ENCODE measurements around the gene PNMT. TPM values are rescaled to one million over a fixed set of nuclear protein-coding genes. Genes with fewer than 3 reads are reported as not detected.

The PNMT gene
- total and polyA plus RNA-seq, 2 donors (not counting 3 experiments of a cell fraction or from before 2014, with no cell fraction given) = 0.11 TPM; not detected in 1

GRCh38 chr17:39639566-39640458, 28.4 kb upstream of the PNMT start:
- H3K4me2 ChIP-seq (ENCODE audit: insufficient read depth, low read length) = no peak overlapping the region
- dilution Hi-C loops (cut with MboI; ENCODE audit: extremely low pct_ligation_motif_present, low sequenced_read_pairs) = loop anchor here (10.0 kb wide), 1 partner anchor 105 kb away; no protein-coding TSS in a partner anchor
- no peaks in the 10 kb centered on the region for H3K27me3 ChIP-seq (ENCODE audit: control insufficient read depth in 2 of 2, insufficient read depth in 2 of 2, low read length in 2 of 2)
- peaks cover 22% of the 10 kb centered on the region for H3K4me1 ChIP-seq (ENCODE audit: control insufficient read depth, extremely low read depth, insufficient read depth, low read length)
- no peak for DNase-seq (ENCODE audit: low read depth, low spot score)
- no peak overlapping the region for H3K27ac ChIP-seq (ENCODE audit: insufficient read depth, low read depth, low read length)
- intact Hi-C loops (cut with micrococcal nuclease) = loop anchor here (5.0 kb wide), 1 partner anchor 112 kb away; no protein-coding TSS in a partner anchor
- no peaks in the 10 kb centered on the region for H3K9me3 ChIP-seq (replicated peaks; ENCODE audit: control insufficient read depth, insufficient read depth, low read length)
- no peak overlapping the region for H3K4me3 ChIP-seq (replicated peaks in 1 of 3; ENCODE audit: insufficient read depth in 1 of 3, low read depth in 1 of 3, low read length in 3 of 3)
- H3K36me3 ChIP-seq (ENCODE audit: control insufficient read depth in 2 of 2, extremely low read depth in 1 of 2, insufficient read depth in 2 of 2, low read length in 2 of 2) = no peaks in the 10 kb centered on the region
- TF ChIP-seq POLR2A (IDR thresholded peaks at IDR 0.05; ENCODE audit: low read depth, low read length) = no peak
- TF ChIP-seq POLR2AphosphoS5 (IDR thresholded peaks at IDR 0.05; ENCODE audit: insufficient read depth, low read depth, low read length) = no peak
- no peak for TF ChIP-seq MAX (IDR thresholded peaks at IDR 0.05; ENCODE audit: insufficient read depth, insufficient read length)
- TF ChIP-seq GATA2 (IDR thresholded peaks at IDR 0.05; ENCODE audit: insufficient read depth, insufficient read length, low read depth, low read length) = no peak
- no peak for TF ChIP-seq FOS (IDR thresholded peaks at IDR 0.05; ENCODE audit: borderline replicate concordance, insufficient read depth, low read length)
- TF ChIP-seq, protein P1, sequence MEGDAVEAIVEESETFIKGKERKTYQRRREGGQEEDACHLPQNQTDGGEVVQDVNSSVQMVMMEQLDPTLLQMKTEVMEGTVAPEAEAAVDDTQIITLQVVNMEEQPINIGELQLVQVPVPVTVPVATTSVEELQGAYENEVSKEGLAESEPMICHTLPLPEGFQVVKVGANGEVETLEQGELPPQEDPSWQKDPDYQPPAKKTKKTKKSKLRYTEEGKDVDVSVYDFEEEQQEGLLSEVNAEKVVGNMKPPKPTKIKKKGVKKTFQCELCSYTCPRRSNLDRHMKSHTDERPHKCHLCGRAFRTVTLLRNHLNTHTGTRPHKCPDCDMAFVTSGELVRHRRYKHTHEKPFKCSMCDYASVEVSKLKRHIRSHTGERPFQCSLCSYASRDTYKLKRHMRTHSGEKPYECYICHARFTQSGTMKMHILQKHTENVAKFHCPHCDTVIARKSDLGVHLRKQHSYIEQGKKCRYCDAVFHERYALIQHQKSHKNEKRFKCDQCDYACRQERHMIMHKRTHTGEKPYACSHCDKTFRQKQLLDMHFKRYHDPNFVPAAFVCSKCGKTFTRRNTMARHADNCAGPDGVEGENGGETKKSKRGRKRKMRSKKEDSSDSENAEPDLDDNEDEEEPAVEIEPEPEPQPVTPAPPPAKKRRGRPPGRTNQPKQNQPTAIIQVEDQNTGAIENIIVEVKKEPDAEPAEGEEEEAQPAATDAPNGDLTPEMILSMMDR (IDR thresholded peaks at IDR 0.05; ENCODE audit: extremely low read depth in 1 of 2, insufficient read depth in 1 of 2, low read depth in 1 of 2, low read length in 2 of 2) = no peak
- no peak for TF ChIP-seq EZH2 (IDR thresholded peaks at IDR 0.05; ENCODE audit: borderline replicate concordance, low read depth, low read length, severe bottlenecking)
- no peak for TF ChIP-seq MYC (IDR thresholded peaks at IDR 0.05; ENCODE audit: low read depth, low read length)
- TF ChIP-seq JUN (IDR thresholded peaks at IDR 0.05; ENCODE audit: borderline replicate concordance, insufficient read depth, insufficient read length, low read depth) = no peak
- no peaks in the 10 kb centered on the region for H4K20me1 ChIP-seq (replicated peaks; ENCODE audit: control insufficient read depth, extremely low read depth, insufficient read depth, low read length)
- H3K9ac ChIP-seq (replicated peaks; ENCODE audit: extremely low read depth, insufficient read depth, low read length) = no peak overlapping the region
- POLR2A ChIA-PET = no interaction called here
- H3K79me2 ChIP-seq (ENCODE audit: control insufficient read depth, insufficient read depth, low read length) = peaks cover 23% of the 10 kb centered on the region
- H3K9me1 ChIP-seq (replicated peaks; ENCODE audit: control insufficient read depth, extremely low read depth, insufficient read depth, low read length) = no peaks in the 10 kb centered on the region
- no TSS peak for BruUV-seq (replicated peaks)
- CTCF ChIA-PET = interaction anchor here (1.1 to 5.2 kb wide), 5 partner anchors 14 to 92 kb away, joined by 3 to 25 read pairs (median 5); no protein-coding TSS in a partner anchor
- no peak for FAIRE-seq
- H2AFZ ChIP-seq (ENCODE audit: low read depth, low read length) = no peak overlapping the region

Data from endothelial cell of umbilical vein (primary cell).